GM19463 (cell line): ENCODE results near the gene CT45A3.
A peak's percentile ranks its signal among the peaks of the same experiment; 100 is the strongest.
"Not testable (repeated sequence)": the region's sequence is repeated elsewhere in the genome, so short reads cannot be mapped to it uniquely, and the experiment has no call there.

Experiments
- ATAC-seq: cut with Tn5 transposase; IDR thresholded peaks from one replicate; pipeline ENCODE4 v1.9.1; 2021; ENCODE audit warnings: mild to moderate bottlenecking, moderate library complexity; ENCODE audit not compliant: unreplicated experiment

The CT45A3 gene

DNA sequence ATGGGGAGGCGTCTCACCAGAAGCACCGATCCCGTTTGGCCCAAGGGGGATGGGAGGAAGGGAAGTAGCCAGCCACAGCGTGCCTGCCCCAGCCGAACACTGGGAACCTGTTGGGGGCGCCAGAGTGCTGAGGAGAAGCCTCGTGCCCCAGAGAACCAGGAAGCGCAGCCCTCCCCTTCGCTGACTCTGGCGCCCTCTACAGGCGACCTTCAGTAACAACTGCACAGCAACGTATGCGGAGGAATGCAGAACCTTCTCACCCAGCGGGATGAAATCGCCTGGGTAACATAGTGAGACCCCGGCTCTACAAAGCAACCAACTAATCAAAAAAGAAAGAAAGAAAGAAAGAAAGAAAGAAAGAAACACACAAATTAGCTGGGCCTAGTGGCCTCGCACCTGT is at the start of gene CT45A3:
Gene CT45A3 (minus strand): TSS at position 101 of the 400 bp plus-strand sequence. CDS start 3,747 bp downstream, outside the sequence.
- ATAC-seq, result not testable (repeated sequence)

DNA sequence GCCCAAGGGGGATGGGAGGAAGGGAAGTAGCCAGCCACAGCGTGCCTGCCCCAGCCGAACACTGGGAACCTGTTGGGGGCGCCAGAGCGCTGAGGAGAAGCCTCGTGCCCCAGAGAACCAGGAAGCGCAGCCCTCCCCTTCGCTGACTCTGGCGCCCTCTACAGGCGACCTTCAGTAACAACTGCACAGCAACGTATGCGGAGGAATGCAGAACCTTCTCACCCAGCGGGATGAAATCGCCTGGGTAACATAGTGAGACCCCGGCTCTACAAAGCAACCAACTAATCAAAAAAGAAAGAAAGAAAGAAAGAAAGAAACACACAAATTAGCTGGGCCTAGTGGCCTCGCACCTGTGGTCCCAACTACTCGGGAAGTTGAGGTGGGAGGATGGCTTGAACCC is 34.7 kb upstream of the CT45A3 start, which contains the start of gene CT45A6:
Gene CT45A6 (minus strand): TSS at position 101 of the 400 bp plus-strand sequence. CDS start 3,794 bp downstream, outside the sequence.
- ATAC-seq, result not testable (repeated sequence)

DNA sequence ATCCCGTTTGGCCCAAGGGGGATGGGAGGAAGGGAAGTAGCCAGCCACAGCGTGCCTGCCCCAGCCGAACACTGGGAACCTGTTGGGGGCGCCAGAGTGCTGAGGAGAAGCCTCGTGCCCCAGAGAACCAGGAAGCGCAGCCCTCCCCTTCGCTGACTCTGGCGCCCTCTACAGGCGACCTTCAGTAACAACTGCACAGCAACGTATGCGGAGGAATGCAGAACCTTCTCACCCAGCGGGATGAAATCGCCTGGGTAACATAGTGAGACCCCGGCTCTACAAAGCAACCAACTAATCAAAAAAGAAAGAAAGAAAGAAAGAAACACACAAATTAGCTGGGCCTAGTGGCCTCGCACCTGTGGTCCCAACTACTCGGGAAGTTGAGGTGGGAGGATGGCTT is 17.4 kb upstream of the CT45A3 start, which contains the start of gene CT45A5:
Gene CT45A5 (minus strand): TSS at position 101 of the 400 bp plus-strand sequence. CDS start 3,774 bp downstream, outside the sequence.
- ATAC-seq, result not testable (repeated sequence)

DNA sequence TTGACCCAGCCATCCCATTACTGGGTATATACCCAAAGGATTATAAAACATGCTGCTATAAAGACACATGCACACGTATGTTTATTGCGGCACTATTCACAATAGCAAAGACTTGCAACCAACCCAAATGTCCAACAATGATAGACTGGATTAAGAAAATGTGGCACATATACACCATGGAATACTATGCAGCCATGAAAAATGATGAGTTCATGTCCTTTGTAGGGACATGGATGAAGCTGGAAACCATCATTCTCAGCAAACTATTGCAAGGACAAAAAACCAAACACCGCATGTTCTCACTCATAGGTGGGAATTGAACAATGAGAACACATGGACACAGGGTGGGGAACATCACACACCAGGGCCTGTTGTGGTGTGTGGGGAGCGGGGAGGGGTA is 23.3 kb downstream of the CT45A3 start:
- ATAC-seq, result not testable (repeated sequence)

DNA sequence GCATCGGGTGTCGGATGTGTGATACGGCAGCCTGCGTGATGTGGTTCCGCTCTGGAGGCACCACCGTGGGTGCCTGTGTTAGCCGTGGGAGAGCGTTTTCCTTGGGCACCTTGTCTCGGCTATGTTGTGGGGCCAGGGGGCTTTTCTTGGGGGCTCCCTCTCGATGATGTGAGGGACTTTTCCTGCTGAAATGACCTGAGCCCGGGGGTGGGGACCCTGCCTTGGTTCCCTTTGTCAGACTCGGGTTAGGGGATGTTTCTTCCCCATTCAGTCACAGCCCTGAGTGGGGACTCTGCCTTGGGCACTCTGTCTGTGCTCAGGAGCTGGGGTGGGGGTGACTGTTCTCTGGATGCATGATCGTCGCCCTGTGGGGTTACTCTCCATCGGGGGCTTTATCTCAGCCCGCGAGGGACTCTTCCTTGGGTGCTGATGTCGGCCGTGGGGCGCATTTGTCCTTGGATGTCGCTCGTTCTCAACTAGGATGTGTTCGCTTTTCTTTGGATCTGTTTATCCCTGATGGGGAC is 26.7 kb downstream of the CT45A3 start:
- no peak for ATAC-seq

DNA sequence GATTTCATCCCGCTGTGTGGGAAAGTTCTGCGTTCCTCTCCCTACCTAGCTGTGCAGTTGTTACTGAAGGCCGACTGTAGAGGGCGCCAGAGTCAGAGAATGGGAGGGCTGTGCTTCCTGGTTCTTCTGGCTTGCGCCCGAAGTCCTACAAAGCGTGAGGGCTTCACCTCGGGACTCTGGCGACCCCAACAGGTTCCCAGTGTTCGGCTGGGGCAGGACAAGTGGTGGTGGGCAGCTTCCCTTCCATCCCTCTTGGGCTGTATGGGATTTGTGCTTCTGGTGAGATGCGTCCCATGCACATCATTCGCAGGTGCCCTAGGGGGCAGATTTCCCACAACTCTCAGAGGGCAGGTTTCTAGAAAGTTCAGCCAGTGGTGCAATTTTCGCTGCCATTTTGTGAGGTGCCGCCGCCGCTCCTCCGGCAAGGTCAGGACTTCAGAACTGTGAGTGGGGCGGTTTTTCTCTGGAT is 27.3 kb downstream of the CT45A3 start:
- peak; percentile 90 for ATAC-seq

DNA sequence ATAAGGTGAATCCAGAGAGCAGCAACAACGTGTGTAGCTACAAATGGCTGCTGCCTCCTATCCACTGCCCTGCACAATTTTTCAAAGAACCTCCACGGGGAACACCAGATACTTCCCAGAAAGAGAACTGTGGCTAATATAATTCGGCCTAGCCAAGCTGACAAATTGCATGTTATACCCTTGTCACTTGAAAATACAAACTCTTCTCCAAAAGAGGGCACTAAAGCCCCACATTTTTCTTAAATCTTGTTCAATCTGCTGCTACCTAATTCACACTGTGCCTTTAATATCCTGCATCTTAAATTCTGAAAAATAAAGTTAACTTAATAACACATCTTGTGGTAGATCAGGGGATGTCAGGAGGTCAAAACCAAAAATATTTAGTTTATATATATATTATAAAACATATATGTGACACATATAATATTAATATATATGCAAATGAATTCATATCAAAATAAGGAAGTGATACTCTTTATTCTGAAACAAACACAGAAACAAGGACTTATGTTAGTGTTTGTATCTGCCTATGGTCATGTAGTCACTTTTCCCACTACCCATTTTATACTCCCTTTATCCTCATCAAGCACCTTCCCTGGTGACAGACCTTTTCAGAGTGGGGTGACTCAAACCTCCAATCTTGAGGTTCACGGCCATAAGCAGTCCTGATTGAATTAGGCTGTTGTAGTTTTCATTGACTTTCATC is 30.5 kb downstream of the CT45A3 start:
- no peak for ATAC-seq

DNA sequence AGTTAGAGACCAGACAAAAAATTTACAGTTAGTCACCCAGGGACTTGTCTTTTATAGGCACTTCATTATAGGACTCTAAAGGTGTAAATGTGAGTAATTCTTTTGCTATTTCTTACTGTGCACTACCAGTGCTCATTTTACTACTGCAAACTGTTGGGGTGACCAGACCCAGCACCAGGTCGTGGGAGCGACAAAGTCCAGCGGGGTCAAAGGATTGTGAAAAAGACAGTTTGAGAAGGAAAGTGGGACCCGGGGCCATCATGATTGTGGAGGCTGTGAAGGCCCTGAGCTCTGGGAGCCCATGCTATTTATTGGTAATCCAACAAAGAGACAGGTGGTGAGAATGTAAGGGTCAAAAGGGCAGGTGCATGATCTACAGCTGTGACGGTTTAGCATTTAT is 33.3 kb downstream of the CT45A3 start:
- ATAC-seq, result not testable (repeated sequence)

DNA sequence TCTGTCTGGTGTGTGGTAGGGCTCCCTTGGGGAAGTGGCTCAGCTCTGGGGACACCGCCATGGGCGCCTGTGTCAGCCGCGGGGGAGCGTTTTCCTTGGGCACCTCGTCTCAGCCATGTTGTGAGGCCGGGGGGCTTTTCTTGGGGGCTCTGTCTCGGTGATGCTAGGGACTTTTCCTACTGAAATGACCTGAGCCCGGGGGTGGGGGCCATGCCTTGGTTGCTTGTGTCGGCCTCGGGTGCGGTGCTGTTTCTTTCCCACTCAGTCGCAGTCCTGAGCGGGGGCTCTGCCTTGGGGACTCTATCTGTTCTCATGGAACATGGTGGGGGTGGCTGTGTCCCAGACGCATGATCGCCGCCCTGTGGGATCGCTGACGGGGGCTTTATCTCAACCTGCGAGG is 54.2 kb downstream of the CT45A3 start:
- no peak for ATAC-seq

GRCh38 chrX:135713183-135713689 is 54.8 kb downstream of the CT45A3 start, which contains the start of gene CT45A1:
Gene CT45A1, plus strand, starts transcription at chrX:135713639. Its CDS starts 5,302 bp downstream, at chrX:135718941.
- not testable (repeated sequence) for ATAC-seq
